GM12878 (cell line): Measurements from ENCODE around the gene ARID4B. TPM values are rescaled to one million over a fixed set of nuclear protein-coding genes. Genes with fewer than 3 reads are reported as not detected.

Experiments used
- BACH1 ChIP-seq: fragments of 450-650 bp; IDR thresholded peaks from 2 replicates; pipeline ENCODE4 v1.6.1; 2017; ENCODE audit warnings: mild to moderate bottlenecking, borderline replicate concordance
- EZH2 ChIP-seq: IDR thresholded peaks from 2 replicates; pipeline ENCODE4 v1.6.1; 2012; ENCODE audit warnings: low read depth, mild to moderate bottlenecking, control low read depth, inconsistent platforms, low read length, borderline replicate concordance; ENCODE audit not compliant: control insufficient read depth
- HDAC2 ChIP-seq: fragments of 200-600 bp; sonication (generic); IDR thresholded peaks from 2 replicates; pipeline ENCODE4 v1.6.1; 2017
- IKZF2 ChIP-seq, 2 experiments: fragments of 450-650 bp; IDR thresholded peaks; 2 replicates each; pipeline ENCODE4 v1.6.1; 2017; ENCODE audit warnings: mild to moderate bottlenecking in 2 of 2, moderate library complexity in 2 of 2
- PML ChIP-seq: IDR thresholded peaks from 2 replicates; pipeline ENCODE4 v1.6.1; 2012; ENCODE audit warnings: low read length, inconsistent platforms
- POLR2A ChIP-seq: IDR thresholded peaks from 2 replicates; pipeline ENCODE4 v1.6.1; 2011; ENCODE audit warnings: low read depth, mild to moderate bottlenecking, low read length
- SUZ12 ChIP-seq: fragments of 200-600 bp; sonication (generic); IDR thresholded peaks from one replicate; pipeline ENCODE4 v1.6.1; 2018; ENCODE audit warnings: antibody characterized with exemption, mild to moderate bottlenecking; ENCODE audit not compliant: unreplicated experiment
- USF1 ChIP-seq: IDR thresholded peaks from 2 replicates; pipeline ENCODE4 v1.6.1; 2011; ENCODE audit warnings: borderline replicate concordance, low read depth, mild to moderate bottlenecking, moderate library complexity, mixed read lengths, low read length; ENCODE audit not compliant: insufficient read depth; ENCODE audit errors: extremely low read length
- ZBTB33 ChIP-seq: fragments of 450-650 bp; IDR thresholded peaks from 2 replicates; pipeline ENCODE4 v1.6.1; 2017; ENCODE audit warnings: mild to moderate bottlenecking
- ZBTB40 ChIP-seq: fragments of 450-650 bp; IDR thresholded peaks from 2 replicates; pipeline ENCODE4 v1.6.1; 2016; ENCODE audit warnings: mild to moderate bottlenecking, moderate library complexity, borderline replicate concordance
- polyA plus RNA-seq, 11 experiments: library from polyadenylated mRNA; depleted of rRNA in 4 of 11; unstranded in 6 of 11; stranded (reverse) in 5 of 11; fragments of >200 nt; fragmentation: Nextera tagmentation in 4 of 11; fragmentation: Illumina TruSeq in 1 of 11; extraction: Ambion mirVana in 4 of 11; extraction: Trizol in 1 of 11; gene quantifications; 1 replicate in 1 of 11; 2 replicates in 10 of 11; pipeline versions ENCODE4 v1.2.1 to v1.2.3, GENCODE V29; 2011 to 2016; ENCODE audit warnings: inconsistent platforms in 2 of 11, missing spikeins in 2 of 11, low read depth in 1 of 11
- total RNA-seq, 4 experiments: library from RNA; depleted of rRNA in 3 of 4; stranded (reverse); fragments of >200 nt in 3 of 4; fragmentation: Illumina TruSeq in 1 of 4; extraction: Trizol in 1 of 4; gene quantifications; 2 replicates each; pipeline versions ENCODE4 v1.2.1 to v1.2.3, GENCODE V29; 2013 to 2021

ARID4B gene
- total and polyA plus RNA-seq, 10 of the 15 experiments (the other 5 are each of a cell fraction or from before 2014, with no cell fraction given): 13.6 to 39.1 (median 28.0) TPM

DNA sequence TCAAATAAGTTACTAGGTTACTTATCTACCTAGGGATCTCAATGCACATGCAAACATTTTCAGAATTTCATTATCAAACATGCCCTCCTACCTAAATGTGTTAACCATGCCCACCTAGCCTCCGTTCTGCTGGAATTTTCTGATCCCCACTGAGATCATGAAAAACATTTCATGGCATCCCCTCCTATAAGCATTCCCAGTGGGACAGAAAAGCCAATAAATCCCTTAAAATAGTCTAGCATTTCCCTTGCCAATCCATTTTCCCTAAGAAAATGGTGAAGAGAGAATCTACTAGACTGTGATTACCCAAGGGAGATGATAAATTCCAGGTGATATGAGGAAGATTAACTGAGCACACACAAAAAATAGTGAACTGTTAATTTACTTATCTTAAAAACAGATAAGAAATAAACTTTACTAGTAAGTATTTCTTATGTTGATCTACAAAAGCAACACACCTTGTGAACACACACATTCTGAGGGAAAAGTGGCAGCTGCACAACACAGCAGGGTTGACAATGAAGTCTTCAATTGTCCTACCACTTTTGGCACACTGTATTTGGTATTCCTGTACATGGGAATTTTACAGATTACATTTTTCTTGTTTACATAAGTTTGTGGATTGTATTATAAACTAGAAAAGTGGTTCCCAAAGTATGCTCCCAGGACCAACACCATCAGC, 49.6 kb downstream of the ARID4B start (continued):
- no peak for TF ChIP-seq USF1
- no peak for TF ChIP-seq BACH1
- TF ChIP-seq PML: no peak
- no peak for TF ChIP-seq ZBTB33
- no peak for TF ChIP-seq IKZF2 (IDR thresholded peaks at IDR 0.05)
- TF ChIP-seq POLR2A: no peak
- TF ChIP-seq SUZ12: no peak
- no peak for TF ChIP-seq EZH2
- TF ChIP-seq HDAC2: no peak
- no peak for TF ChIP-seq ZBTB40
- TF ChIP-seq, all 136 proteins: peak for 0
